Uterus (tissue), 4 donors: Measurements from ENCODE around the gene TM9SF2. TPM values are rescaled to one million over a fixed set of nuclear protein-coding genes. Genes with fewer than 3 reads are reported as not detected.

Experiments
- DNase-seq, 2 donors: peaks; one replicate each; pipeline ENCODE4 v3.0.0-alpha.2; 2019 to 2020
- H3K27ac ChIP-seq, 2 donors: fragments of 200-600 bp; sonication (generic); 1 replicate in 1 of 2; 2 replicates in 1 of 2; pipeline ENCODE4 v1.5.1; 2016 to 2018
- H3K27me3 ChIP-seq, 2 donors: fragments of 200-600 bp; sonication (generic); one replicate each; pipeline ENCODE4 v1.5.1; 2018 to 2019; ENCODE audit warnings: control low read depth in 1 of 2
- H3K36me3 ChIP-seq, 2 donors: fragments of 200-600 bp; sonication (generic); one replicate each; pipeline ENCODE4 v1.5.1; 2019; ENCODE audit warnings: control low read depth in 1 of 2
- H3K4me1 ChIP-seq, 2 donors: fragments of 200-600 bp; sonication (generic); one replicate each; pipeline ENCODE4 v1.5.1; 2018 to 2019; ENCODE audit warnings: control low read depth in 1 of 2
- H3K4me3 ChIP-seq, 2 donors: fragments of 200-600 bp; sonication (generic); 1 replicate in 1 of 2; 2 replicates in 1 of 2; pipeline ENCODE4 v1.5.1; 2018 to 2019; ENCODE audit warnings: mild to moderate bottlenecking in 1 of 2
- H3K9me3 ChIP-seq, 2 donors: fragments of 200-600 bp; sonication (generic); one replicate each; pipeline ENCODE4 v1.5.1; 2019; ENCODE audit warnings: control low read depth in 1 of 2
- CTCF ChIP-seq, 4 experiments: fragments of 200-600 bp in 2 of 4; fragments of 450-650 bp in 2 of 4; sonication (generic) in 2 of 4; IDR thresholded peaks; one replicate each; pipeline ENCODE4 v1.5.1; 2016 to 2019; ENCODE audit warnings: antibody characterized with exemption in 4 of 4, mild to moderate bottlenecking in 2 of 4, moderate library complexity in 1 of 4
- POLR2A ChIP-seq, 2 donors: fragments of 450-650 bp; IDR thresholded peaks; one replicate each; pipeline ENCODE4 v1.6.1; 2016; ENCODE audit warnings: antibody characterized with exemption in 2 of 2, mild to moderate bottlenecking in 1 of 2, moderate library complexity in 1 of 2
- intact Hi-C: fragments of 100-400 bp; cut with DNase I; formaldehyde crosslinking; loops from one replicate; pipeline ENCODE4 v1.15.1; 2023; ENCODE audit warnings: low total_unique reads
- total RNA-seq, 4 donors: library from RNA; depleted of rRNA in 3 of 4; stranded (reverse); fragments of >200 nt in 3 of 4; gene quantifications; one replicate each; pipeline versions ENCODE4 v1.1.0 to v1.2.4, GENCODE V29; 2014 to 2023
- donor health status: DM: yes; HTN: yes; CAD: no.

TM9SF2 gene
- total RNA-seq, 4 donors from 2014 or later, result 70.9 to 219 (median 99.9) TPM

DNA sequence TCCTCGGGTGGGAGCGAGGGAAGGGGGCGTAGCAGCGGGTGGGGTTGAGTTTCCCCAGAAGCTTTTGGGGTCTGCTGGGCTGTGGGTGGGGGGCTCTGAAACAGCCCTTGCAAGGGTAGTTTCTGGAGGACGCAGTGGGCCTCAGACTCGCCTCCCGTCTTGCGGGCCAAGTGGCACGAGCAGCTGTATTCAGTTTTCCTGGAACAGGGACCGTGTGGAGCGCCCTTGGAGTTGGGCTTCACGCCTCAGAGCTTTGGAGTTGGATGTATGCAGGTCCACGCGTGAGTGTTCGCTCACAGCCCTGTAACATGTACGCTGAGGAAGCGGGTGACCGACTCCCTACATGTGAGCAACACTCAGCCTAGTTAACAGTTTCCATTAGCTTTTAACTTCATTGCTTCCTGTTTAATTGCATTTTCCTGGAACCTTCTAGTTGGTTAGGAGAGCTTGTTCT, 603 bp downstream of the TM9SF2 start:
- intact Hi-C loops, result no loop called here
- Histone ChIP-seq H3K4me3 (peak overlapping the region; percentile 81 to 100), H3K4me1 (peaks cover 6% of the 10 kb centered on the region in 2 donors), H3K36me3 (no peaks in the 10 kb centered on the region), H3K9me3 (no peaks in the 10 kb centered on the region), H3K27ac (peak overlapping the region; percentile 83 to 88), H3K27me3 (no peaks in the 10 kb centered on the region)
- TF ChIP-seq CTCF (IDR thresholded peaks at IDR 0.05), result no peak
- TF ChIP-seq POLR2A (IDR thresholded peaks at IDR 0.05), result no peak
- DNase-seq, result no peak

DNA sequence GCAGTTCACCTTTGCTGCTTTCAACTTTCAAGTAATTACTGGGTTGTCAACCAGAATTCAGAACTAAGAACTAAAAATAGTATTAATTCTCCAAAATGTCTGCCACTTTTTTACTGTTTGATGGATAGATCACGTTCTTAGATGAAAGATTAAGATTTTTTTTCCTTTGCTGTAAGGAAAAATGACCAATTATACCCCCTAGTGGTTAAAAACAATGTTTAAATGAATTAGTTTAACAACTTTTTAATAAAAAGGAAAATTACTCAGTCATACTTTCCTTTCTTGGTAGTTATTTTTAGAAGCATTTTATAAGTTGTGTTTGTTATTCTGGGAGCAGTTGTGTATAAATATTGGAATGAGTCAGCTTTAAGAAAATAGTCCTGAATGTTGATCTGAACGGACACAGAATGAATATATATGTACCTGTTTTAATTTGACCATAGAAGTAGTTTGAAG, 4.6 kb downstream of the TM9SF2 start:
- intact Hi-C loops, result no loop called here
- H3K4me1 ChIP-seq, result peaks cover 6% of the 10 kb centered on the region in 2 donors
- TF ChIP-seq CTCF (IDR thresholded peaks at IDR 0.05) (peak in 3 of 4 experiments; percentile 11 to 24 (median 14)), POLR2A (IDR thresholded peaks at IDR 0.05) (no peak)
- H3K27me3 ChIP-seq, result no peaks in the 10 kb centered on the region
- H3K4me3 ChIP-seq, result no peak overlapping the region
- no peak overlapping the region for H3K27ac ChIP-seq
- DNase-seq, result no peak
- no peaks in the 10 kb centered on the region for H3K36me3 ChIP-seq
- H3K9me3 ChIP-seq, result no peaks in the 10 kb centered on the region

- intact Hi-C loops, result no loop called here
- no peaks in the 10 kb centered on the region for H3K36me3 ChIP-seq
- no peak overlapping the region for H3K4me3 ChIP-seq
- TF ChIP-seq CTCF (IDR thresholded peaks at IDR 0.05) (no peak), POLR2A (IDR thresholded peaks at IDR 0.05) (no peak)
- H3K27ac ChIP-seq, result no peak overlapping the region
- no peaks in the 10 kb centered on the region for H3K27me3 ChIP-seq
- H3K9me3 ChIP-seq, result no peaks in the 10 kb centered on the region
- DNase-seq, result no peak
- H3K4me1 ChIP-seq, result peaks cover 6% of the 10 kb centered on the region in 2 donors
These were observed 5.4 kb downstream of the TM9SF2 start for GRCh38 chr13:99506634-99507033.

- H3K4me1 ChIP-seq, result peaks cover 6% of the 10 kb centered on the region in 2 donors
- intact Hi-C loops, result no loop called here
These were observed 5.8 kb downstream of the TM9SF2 start for GRCh38 chr13:99507054-99507453.

GRCh38 chr13:99507551-99507950, 6.3 kb downstream of the TM9SF2 start:
- intact Hi-C loops, result no loop called here

More at GRCh38 chr13:99507054-99507453, 5.8 kb downstream of the TM9SF2 start:
- Histone ChIP-seq H3K9me3 (no peaks in the 10 kb centered on the region), H3K27ac (no peak overlapping the region), H3K27me3 (no peaks in the 10 kb centered on the region), H3K36me3 (no peaks in the 10 kb centered on the region), H3K4me3 (no peak overlapping the region)
- DNase-seq, result no peak
- TF ChIP-seq CTCF (IDR thresholded peaks at IDR 0.05), result no peak
- TF ChIP-seq POLR2A (IDR thresholded peaks at IDR 0.05), result no peak

More at GRCh38 chr13:99507551-99507950, 6.3 kb downstream of the TM9SF2 start:
- no peak for DNase-seq
- no peaks in the 10 kb centered on the region for H3K9me3 ChIP-seq
- peaks cover 5 to 6% of the 10 kb centered on the region in 2 donors for H3K4me1 ChIP-seq
- no peaks in the 10 kb centered on the region for H3K27me3 ChIP-seq
- TF ChIP-seq POLR2A (IDR thresholded peaks at IDR 0.05) (no peak), CTCF (IDR thresholded peaks at IDR 0.05) (no peak)
- H3K27ac ChIP-seq, result no peak overlapping the region
- no peaks in the 10 kb centered on the region for H3K36me3 ChIP-seq
- no peak overlapping the region for H3K4me3 ChIP-seq
